Spinal cord (tissue), 10 donors: ENCODE measurements around the gene PRKCA. TPM values are rescaled to one million over a fixed set of nuclear protein-coding genes. Genes with fewer than 3 reads are reported as not detected.
"Not testable (repeated sequence)": the region's sequence is repeated elsewhere in the genome, so short reads cannot be mapped to it uniquely, and the experiment has no call there.

Experiments
- DNase-seq, 6 donors: peaks; one replicate each; pipeline versions ENCODE4 v3.0.0 to v3.0.0-alpha.2; 2013 to 2015; ENCODE audit warnings: low spot score in 6 of 6, low read depth in 4 of 6
- H3K27ac ChIP-seq: one replicate; pipeline ENCODE4 v1.5.1; 2013; ENCODE audit warnings: low read depth, low read length, control low read depth
- H3K27me3 ChIP-seq: one replicate; pipeline ENCODE4 v1.6.1; 2013; ENCODE audit warnings: low read length; ENCODE audit not compliant: control insufficient read depth, insufficient read depth
- H3K36me3 ChIP-seq: one replicate; pipeline ENCODE4 v1.6.1; 2013; ENCODE audit warnings: low read length; ENCODE audit not compliant: control insufficient read depth, insufficient read depth
- H3K4me1 ChIP-seq: one replicate; pipeline ENCODE4 v1.6.1; 2013; ENCODE audit warnings: low read length; ENCODE audit not compliant: control insufficient read depth, insufficient read depth
- H3K4me3 ChIP-seq: one replicate; pipeline ENCODE4 v1.5.1; 2013; ENCODE audit warnings: low read depth, low read length, control low read depth
- H3K9me3 ChIP-seq: one replicate; pipeline ENCODE4 v1.6.1; 2013; ENCODE audit warnings: low read length; ENCODE audit not compliant: control insufficient read depth, insufficient read depth
- WGBS: methylation state at CpG from one replicate; pipeline ENCODE4 v1.1.5; 2013; ENCODE audit warnings: missing lambda C conversion rate; ENCODE audit not compliant: insufficient coverage; 5-methylcytosine and 5-hydroxymethylcytosine counted together
- polyA plus RNA-seq, 2 donors: library from polyadenylated mRNA; unstranded; fragments of 120-200 nt; gene quantifications; one replicate each; pipeline ENCODE4 v1.2.1, GENCODE V29; 2013; ENCODE audit not compliant: insufficient read length in 2 of 2
- total RNA-seq, 2 donors: library from RNA; depleted of rRNA in 1 of 2; stranded (reverse); fragments of 120-200 nt in 1 of 2; fragments of >200 nt in 1 of 2; gene quantifications; one replicate each; pipeline versions ENCODE4 v1.2.3 to v1.2.4, GENCODE V29; 2013 to 2014
- donor health status: healthy.

The PRKCA gene
- total and polyA plus RNA-seq, 4 donors = 42.4 to 51.3 (median 48.2) TPM

DNA sequence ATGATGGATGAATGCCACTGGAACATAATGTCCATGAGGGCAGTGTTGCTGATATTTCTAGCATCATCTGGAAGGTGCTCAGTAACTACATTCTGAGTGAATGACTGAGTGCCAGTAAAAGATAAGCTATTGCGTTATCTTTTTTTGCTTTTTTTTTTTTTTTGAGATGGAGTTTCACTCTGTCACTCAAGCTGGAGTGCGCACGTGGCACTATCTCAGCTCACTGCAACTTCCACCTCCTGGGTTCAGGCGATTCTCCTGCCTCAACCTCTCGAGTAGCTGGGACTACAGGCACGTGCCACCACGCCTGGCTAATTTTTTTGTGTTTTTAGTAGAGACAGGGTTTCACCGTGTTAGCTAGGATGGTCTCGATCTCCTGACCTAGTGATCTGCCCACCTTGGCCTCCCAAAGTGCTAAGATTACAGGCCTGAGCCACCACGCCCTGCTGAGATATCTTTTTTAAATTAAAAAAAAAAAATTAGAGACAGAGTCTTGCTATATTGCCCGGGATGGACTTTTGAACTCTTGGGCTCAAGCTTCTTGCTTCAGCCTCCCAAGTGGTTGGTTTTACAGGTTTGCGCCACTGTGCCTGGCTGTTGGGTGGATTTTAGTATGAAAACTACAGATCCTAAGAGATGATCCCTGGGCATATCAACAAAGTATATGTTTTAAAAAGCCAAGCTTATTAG, 43.7 kb downstream of the PRKCA start:
- H3K4me1 ChIP-seq = peaks cover 20% of the 10 kb centered on the region
- H3K9me3 ChIP-seq, H3K27ac ChIP-seq, H3K4me3 ChIP-seq, H3K36me3 ChIP-seq, DNase-seq, H3K27me3 ChIP-seq: not testable (repeated sequence)
- 77% methylated on average over 4 of the region's 12 CpGs for WGBS

- Histone ChIP-seq H3K27me3 (no peaks in the 10 kb centered on the region), H3K4me3 (no peak overlapping the region), H3K4me1 (peaks cover 20% of the 10 kb centered on the region), H3K9me3 (no peaks in the 10 kb centered on the region), H3K27ac (no peak overlapping the region), H3K36me3 (no peaks in the 10 kb centered on the region)
- no peak for DNase-seq
- WGBS = 100% methylated on average over 4 of the region's 10 CpGs
These were observed 45.5 kb downstream of the PRKCA start for GRCh38 chr17:66347661-66348514.

- DNase-seq = peak in 1 of 6 donors; percentile 56
- Histone ChIP-seq H3K9me3 (no peaks in the 10 kb centered on the region), H3K27me3 (no peaks in the 10 kb centered on the region), H3K27ac (no peak overlapping the region), H3K4me3 (no peak overlapping the region), H3K4me1 (peaks cover 20% of the 10 kb centered on the region), H3K36me3 (no peaks in the 10 kb centered on the region)
- WGBS = 74% methylated on average over 2 of the region's 4 CpGs
These were observed 46.3 kb downstream of the PRKCA start for GRCh38 chr17:66348584-66349165.

DNA sequence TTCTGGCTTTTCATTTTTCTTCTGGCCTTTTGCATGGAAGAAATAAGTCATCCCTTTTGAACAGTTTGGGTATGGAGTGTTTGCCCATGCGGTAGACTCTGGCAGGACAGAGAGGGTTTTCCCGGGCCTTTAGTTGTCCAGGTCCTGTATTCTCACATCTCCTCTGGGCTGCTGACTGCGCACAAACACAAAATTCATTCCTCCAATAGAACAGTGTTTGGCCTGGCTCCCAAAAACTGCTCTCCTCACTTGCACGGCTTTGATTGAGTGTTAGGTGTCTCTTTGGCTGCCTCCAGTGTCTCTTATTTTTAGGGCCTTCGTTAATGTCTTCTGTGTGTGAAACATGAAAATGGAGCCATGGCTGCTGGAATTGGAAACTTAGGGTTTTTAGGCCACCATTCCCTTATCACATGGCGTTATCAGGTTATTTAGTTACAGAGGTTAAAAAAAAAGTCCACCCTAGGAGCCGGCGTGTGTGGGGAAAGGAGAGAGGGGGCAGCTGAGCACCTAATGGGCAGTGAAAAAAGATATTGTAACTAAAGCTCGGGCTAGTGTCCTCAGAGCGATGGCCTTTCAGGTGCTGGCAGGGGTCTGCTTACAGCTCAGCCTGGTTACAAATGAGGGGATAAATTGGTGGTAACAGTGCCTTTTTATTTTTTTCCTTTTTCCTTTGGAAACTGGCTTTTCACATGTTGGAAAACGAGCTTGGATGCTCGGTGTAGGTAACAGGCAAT, 47.3 kb downstream of the PRKCA start:
- Histone ChIP-seq H3K9me3 (no peaks in the 10 kb centered on the region), H3K4me1 (peaks cover 20% of the 10 kb centered on the region), H3K4me3 (no peak overlapping the region), H3K27me3 (no peaks in the 10 kb centered on the region), H3K27ac (no peak overlapping the region), H3K36me3 (no peaks in the 10 kb centered on the region)
- peak in 1 of 6 donors; percentile 55 for DNase-seq
- 54% methylated on average over 6 of the region's 12 CpGs for WGBS

GRCh38 chr17:66350576-66350975, 48.2 kb downstream of the PRKCA start:
- DNase-seq, H3K27me3 ChIP-seq, H3K36me3 ChIP-seq, H3K9me3 ChIP-seq, H3K4me3 ChIP-seq, H3K27ac ChIP-seq: not testable (repeated sequence)
- 85% methylated on average over 4 of the region's 10 CpGs for WGBS
- H3K4me1 ChIP-seq = peaks cover 17% of the 10 kb centered on the region

- Histone ChIP-seq H3K4me1 (peaks cover 17% of the 10 kb centered on the region), H3K36me3 (no peaks in the 10 kb centered on the region), H3K27me3 (no peaks in the 10 kb centered on the region), H3K4me3 (no peak overlapping the region), H3K9me3 (no peaks in the 10 kb centered on the region), H3K27ac (no peak overlapping the region)
- no peak for DNase-seq
- 87% methylated on average over 5 of the region's 5 CpGs for WGBS
These were observed 48.6 kb downstream of the PRKCA start for GRCh38 chr17:66351033-66351432.

DNA sequence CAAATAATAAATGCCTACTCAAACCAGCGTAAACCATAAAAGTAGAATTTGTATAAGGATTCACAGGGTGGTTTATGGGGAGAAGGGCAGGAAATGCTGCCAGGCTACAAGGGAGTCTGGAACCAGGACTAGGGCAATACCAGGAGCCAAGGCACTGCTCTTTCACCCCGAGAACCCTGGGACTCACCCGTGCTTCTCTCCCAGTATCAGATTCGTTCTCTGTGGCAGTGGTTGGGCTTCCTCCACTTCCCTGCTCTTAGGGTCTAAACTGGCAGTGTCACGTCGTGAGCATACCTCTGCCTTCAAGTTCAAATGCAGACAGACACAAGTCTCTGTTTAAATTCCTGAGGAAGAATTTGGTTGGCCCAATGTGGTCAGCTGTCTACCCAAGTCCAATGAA, 49.3 kb downstream of the PRKCA start:
- no peaks in the 10 kb centered on the region for H3K9me3 ChIP-seq
- H3K36me3 ChIP-seq = no peaks in the 10 kb centered on the region
- no peaks in the 10 kb centered on the region for H3K27me3 ChIP-seq
- WGBS = 92% methylated on average over 5 of the region's 6 CpGs
- H3K4me1 ChIP-seq = peaks cover 17% of the 10 kb centered on the region
- no peak overlapping the region for H3K4me3 ChIP-seq
- no peak overlapping the region for H3K27ac ChIP-seq
- DNase-seq = no peak

GRCh38 chr17:66353937-66354401, 51.6 kb downstream of the PRKCA start:
- Histone ChIP-seq H3K9me3 (no peaks in the 10 kb centered on the region), H3K27ac (no peak overlapping the region), H3K4me3 (no peak overlapping the region), H3K4me1 (peaks cover 20% of the 10 kb centered on the region), H3K27me3 (no peaks in the 10 kb centered on the region), H3K36me3 (no peaks in the 10 kb centered on the region)
- DNase-seq = no peak
- 100% methylated on average over 1 of the region's 6 CpGs for WGBS

GRCh38 chr17:66354472-66354871, 52.1 kb downstream of the PRKCA start:
- H3K36me3 ChIP-seq = no peaks in the 10 kb centered on the region
- 70% methylated on average over 2 of the region's 3 CpGs for WGBS
- peak in 1 of 6 donors; percentile 58 for DNase-seq
- H3K9me3 ChIP-seq = no peaks in the 10 kb centered on the region
- H3K27me3 ChIP-seq = no peaks in the 10 kb centered on the region
- H3K4me1 ChIP-seq = peaks cover 15% of the 10 kb centered on the region
- no peak overlapping the region for H3K4me3 ChIP-seq
- H3K27ac ChIP-seq = no peak overlapping the region
